H1 (cell line): ENCODE data around the gene EPHB3. TPM values are rescaled to one million over a fixed set of nuclear protein-coding genes. Genes with fewer than 3 reads are reported as not detected.
A peak's percentile ranks its signal among the peaks of the same experiment; 100 is the strongest.

Experiments used
- CTCF ChIA-PET: fragments of 300-600 bp; sonication (Branson Sonifier 250); formaldehyde crosslinking; loops from one replicate; lab custom pipeline; 2021; ENCODE audit not compliant: partially characterized antibody; lab: Charles Lee
- POLR2A ChIA-PET: fragments of 300-600 bp; sonication (Branson Sonifier 250); formaldehyde crosslinking; loops from one replicate; lab custom pipeline; 2021; ENCODE audit warnings: inconsistent platforms; ENCODE audit not compliant: partially characterized antibody; lab: Charles Lee
- DNase-seq, 2 experiments: peaks; one replicate each; pipeline versions ENCODE4 v3.0.0 to v3.0.0-alpha.2; 2010 to 2022; ENCODE audit warnings: low spot score in 2 of 2, low read depth in 1 of 2, mixed read lengths in 1 of 2
- FAIRE-seq: peaks from 2 replicates; lab custom pipeline; 2011; peaks lifted over from hg19 to GRCh38; lab: Jason Lieb, UNC
- H2AFZ ChIP-seq: 2 replicates; pipeline ENCODE4 v1.8.1; 2012; ENCODE audit warnings: low read length, inconsistent platforms
- H2AK5ac ChIP-seq: 2 replicates; pipeline ENCODE4 v1.6.1; 2013; ENCODE audit warnings: low read depth, low read length
- H2BK120ac ChIP-seq: replicated peaks from 2 replicates; pipeline ENCODE3; 2013; ENCODE audit warnings: low read depth, low read length, inconsistent platforms
- H2BK12ac ChIP-seq: 2 replicates; pipeline ENCODE4 v1.6.1; 2013; ENCODE audit warnings: low read depth, low read length
- H2BK15ac ChIP-seq: 2 replicates; pipeline ENCODE4 v1.6.1; 2013; ENCODE audit warnings: low read length
- H2BK20ac ChIP-seq: 2 replicates; pipeline ENCODE4 v1.6.1; 2013; ENCODE audit warnings: low read length
- H2BK5ac ChIP-seq: 2 replicates; pipeline ENCODE4 v1.6.1; 2013; ENCODE audit warnings: low read depth, low read length
- H3K14ac ChIP-seq: 2 replicates; pipeline ENCODE4 v1.6.1; 2013; ENCODE audit warnings: inconsistent platforms; ENCODE audit not compliant: insufficient read length
- H3K18ac ChIP-seq: 2 replicates; pipeline ENCODE4 v1.6.1; 2013; ENCODE audit warnings: low read length; ENCODE audit errors: extremely low read depth
- H3K23ac ChIP-seq: 2 replicates; pipeline ENCODE4 v1.6.1; 2013; ENCODE audit warnings: inconsistent platforms; ENCODE audit not compliant: insufficient read length
- H3K23me2 ChIP-seq: 2 replicates; pipeline ENCODE4 v1.6.1; 2013; ENCODE audit warnings: low read depth, low read length
- H3K27ac ChIP-seq: 2 replicates; pipeline ENCODE4 v1.6.1; 2011; ENCODE audit warnings: low read depth, low read length, inconsistent platforms
- H3K27me3 ChIP-seq, 4 experiments: replicated peaks in 1 of 4; 1 replicate in 1 of 4; 2 replicates in 3 of 4; pipeline versions ENCODE4 v1.6.1 to v1.8.1; 2011 to 2013; ENCODE audit warnings: low read length in 3 of 4, mild to moderate bottlenecking in 3 of 4, inconsistent platforms in 2 of 4, mixed read lengths in 2 of 4, moderate library complexity in 1 of 4; ENCODE audit not compliant: control insufficient read depth in 3 of 4, insufficient read depth in 3 of 4; ENCODE audit errors: extremely low read depth in 1 of 4
- H3K36me3 ChIP-seq, 4 experiments: 2 replicates each; pipeline versions ENCODE4 v1.6.1 to v1.8.1; 2011 to 2013; ENCODE audit warnings: mild to moderate bottlenecking in 4 of 4, low read length in 3 of 4, moderate library complexity in 2 of 4, control low read depth in 1 of 4, inconsistent platforms in 1 of 4; ENCODE audit not compliant: insufficient read depth in 4 of 4, control insufficient read depth in 2 of 4
- H3K4ac ChIP-seq: replicated peaks from 2 replicates; pipeline ENCODE3; 2013; ENCODE audit warnings: low read length, low read depth, mixed read lengths, inconsistent platforms; ENCODE audit not compliant: insufficient read length
- H3K4me1 ChIP-seq, 4 experiments: replicated peaks in 1 of 4; 1 replicate in 1 of 4; 2 replicates in 3 of 4; pipeline versions ENCODE4 v1.6.1 to v1.8.1; 2011 to 2013; ENCODE audit warnings: low read length in 3 of 4, inconsistent platforms in 2 of 4, mixed read lengths in 1 of 4; ENCODE audit not compliant: insufficient read depth in 4 of 4, control insufficient read depth in 3 of 4
- H3K4me2 ChIP-seq, 2 experiments: 2 replicates each; pipeline versions ENCODE4 v1.6.1 to v1.8.1; 2011 to 2013; ENCODE audit warnings: low read depth in 2 of 2, low read length in 2 of 2, control low read depth in 1 of 2, inconsistent platforms in 1 of 2, mild to moderate bottlenecking in 1 of 2; ENCODE audit not compliant: insufficient read depth in 1 of 2
- H3K4me3 ChIP-seq, 4 experiments: fragments of 200-600, 300-600 bp in 1 of 4; sonication (generic), shearing (Covaris generic), sonication (Bioruptor Twin) in 1 of 4; 2 replicates each; pipeline versions ENCODE4 v1.5.1 to v1.8.1; 2011 to 2016; ENCODE audit warnings: low read length in 4 of 4, low read depth in 3 of 4, control low read depth in 2 of 4, inconsistent platforms in 2 of 4, mild to moderate bottlenecking in 2 of 4, mixed read lengths in 1 of 4, moderate library complexity in 1 of 4; ENCODE audit not compliant: insufficient read depth in 2 of 4; ENCODE audit errors: extremely low read depth in 1 of 4
- H3K56ac ChIP-seq: replicated peaks from 2 replicates; pipeline ENCODE3; 2013; ENCODE audit warnings: low read depth, mild to moderate bottlenecking, mixed read lengths, low read length, inconsistent platforms; ENCODE audit not compliant: insufficient read length
- H3K79me1 ChIP-seq: 2 replicates; pipeline ENCODE4 v1.6.1; 2013; ENCODE audit warnings: low read depth, low read length, control low read depth
- H3K79me2 ChIP-seq, 2 experiments: 2 replicates each; pipeline versions ENCODE4 v1.6.1 to v1.8.1; 2012 to 2013; ENCODE audit warnings: low read length in 2 of 2, mild to moderate bottlenecking in 2 of 2, inconsistent platforms in 1 of 2; ENCODE audit not compliant: insufficient read depth in 2 of 2, control insufficient read depth in 1 of 2
- H3K9ac ChIP-seq, 4 experiments: replicated peaks in 1 of 4; 1 replicate in 1 of 4; 2 replicates in 3 of 4; pipeline versions ENCODE4 v1.6.1 to v1.8.1; 2011 to 2013; ENCODE audit warnings: low read depth in 3 of 4, low read length in 3 of 4, control low read depth in 2 of 4, mild to moderate bottlenecking in 2 of 4, moderate library complexity in 2 of 4, inconsistent platforms in 1 of 4; ENCODE audit errors: extremely low read depth in 1 of 4
- H3K9me3 ChIP-seq, 2 experiments: 2 replicates each; pipeline versions ENCODE4 v1.6.1 to v1.8.1; 2012 to 2013; ENCODE audit warnings: mild to moderate bottlenecking in 2 of 2, moderate library complexity in 2 of 2, control low read depth in 1 of 2, inconsistent platforms in 1 of 2, low read depth in 1 of 2, low read length in 1 of 2, mixed read lengths in 1 of 2; ENCODE audit not compliant: insufficient read depth in 2 of 2
- H4K20me1 ChIP-seq, 2 experiments: replicated peaks in 1 of 2; 2 replicates each; pipeline versions ENCODE3 to v1.8.1; 2011 to 2013; ENCODE audit warnings: inconsistent platforms in 2 of 2, low read length in 2 of 2, mild to moderate bottlenecking in 1 of 2; ENCODE audit not compliant: insufficient read depth in 2 of 2, control insufficient read depth in 1 of 2
- H4K5ac ChIP-seq: 2 replicates; pipeline ENCODE4 v1.6.1; 2013; ENCODE audit warnings: low read length, low read depth, mixed read lengths, inconsistent platforms; ENCODE audit not compliant: insufficient read length
- H4K8ac ChIP-seq: 2 replicates; pipeline ENCODE4 v1.8.0; 2013; ENCODE audit warnings: mild to moderate bottlenecking, moderate library complexity, low read length, inconsistent platforms; ENCODE audit not compliant: insufficient read depth; ENCODE audit errors: extremely low read depth
- H4K91ac ChIP-seq: replicated peaks from 2 replicates; pipeline ENCODE3; 2013; ENCODE audit warnings: low read length, mixed read lengths, inconsistent platforms; ENCODE audit not compliant: insufficient read length
- CBX5 ChIP-seq: fragments of 300-800, 300-1000 bp; sonication (generic); IDR thresholded peaks from 2 replicates; pipeline ENCODE4 v1.7.1; 2016; ENCODE audit warnings: antibody characterized with exemption, low read length, low read depth
- CHD1 ChIP-seq: IDR thresholded peaks from 2 replicates; pipeline ENCODE4 v1.6.1; 2012; ENCODE audit warnings: low read depth, low read length, improper control_type of control experiment
- CREB1 ChIP-seq: IDR thresholded peaks from 2 replicates; pipeline ENCODE4 v1.6.1; 2012; ENCODE audit warnings: inconsistent platforms
- GTF2F1 ChIP-seq: IDR thresholded peaks from 2 replicates; pipeline ENCODE4 v1.6.1; 2012; ENCODE audit warnings: low read depth, low read length, improper control_type of control experiment, borderline replicate concordance
- JUND ChIP-seq: IDR thresholded peaks from 2 replicates; pipeline ENCODE4 v1.6.1; 2011; ENCODE audit warnings: mild to moderate bottlenecking, improper control_type of control experiment, low read length
- KDM5A ChIP-seq: fragments of 200-600 bp; IDR thresholded peaks from 2 replicates; pipeline ENCODE4 v1.7.1; 2012; ENCODE audit warnings: mild to moderate bottlenecking, low read length, inconsistent platforms, mixed read lengths
- POLR2AphosphoS5 ChIP-seq: IDR thresholded peaks from 2 replicates; pipeline ENCODE4 v1.6.1; 2011; ENCODE audit warnings: low read depth, low read length
- SRF ChIP-seq: IDR thresholded peaks from 2 replicates; pipeline ENCODE4 v1.6.1; 2011; ENCODE audit warnings: mild to moderate bottlenecking, low read depth, low read length, moderate library complexity
- TBP ChIP-seq: IDR thresholded peaks from 2 replicates; pipeline ENCODE4 v1.6.1; 2011; ENCODE audit warnings: low read depth, low read length, improper control_type of control experiment
- TEAD4 ChIP-seq: IDR thresholded peaks from 2 replicates; pipeline ENCODE4 v1.6.1; 2012; ENCODE audit warnings: low read depth, low read length, inconsistent platforms, mixed read lengths
- WGBS, 2 experiments: shearing (Covaris generic) in 1 of 2; methylation state at CpG; one replicate each; pipeline versions ENCODE4 v1.1.6 to v1.1.7; 2013 to 2015; ENCODE audit warnings: low lambda C conversion rate in 2 of 2, mixed read lengths in 2 of 2, inconsistent platforms in 1 of 2, low coverage in 1 of 2, missing lambda C conversion rate in 1 of 2; ENCODE audit not compliant: insufficient replicate concordance in 2 of 2, insufficient coverage in 1 of 2, insufficient read length in 1 of 2; ENCODE audit errors: extremely low coverage in 1 of 2, missing lambda C conversion rate in 1 of 2; 5-methylcytosine and 5-hydroxymethylcytosine counted together
- polyA plus RNA-seq, 7 experiments: library from polyadenylated mRNA; depleted of rRNA in 3 of 7; stranded (reverse) in 5 of 7; unstranded in 2 of 7; fragments of >200 nt in 5 of 7; fragments of 200-250 nt in 2 of 7; gene quantifications; 1 replicate in 5 of 7; 2 replicates in 1 of 7; 4 replicates in 1 of 7; pipeline versions ENCODE4 v1.2.1 to v1.2.3, GENCODE V29; 2011 to 2013; ENCODE audit warnings: missing spikeins in 2 of 7, mixed read lengths in 2 of 7
- total RNA-seq: library from RNA; stranded (reverse); fragmentation: NEBNext Ultra II Directional; extraction: Animal tissue kit (Norgen Biotek cat#: 25700); gene quantifications from 2 replicates; pipeline ENCODE4 v1.2.1, GENCODE V29; 2021
- TF ChIP-seq, protein P1 (sequence below): IDR thresholded peaks from 2 replicates; pipeline ENCODE4 v1.6.1; 2011; ENCODE audit warnings: low read length, improper control_type of control experiment

EPHB3 gene
- total and polyA plus RNA-seq, 2 of the 8 experiments (the other 6 are each of a cell fraction or from before 2014, with no cell fraction given) = 0.41 to 0.91 TPM

DNA sequence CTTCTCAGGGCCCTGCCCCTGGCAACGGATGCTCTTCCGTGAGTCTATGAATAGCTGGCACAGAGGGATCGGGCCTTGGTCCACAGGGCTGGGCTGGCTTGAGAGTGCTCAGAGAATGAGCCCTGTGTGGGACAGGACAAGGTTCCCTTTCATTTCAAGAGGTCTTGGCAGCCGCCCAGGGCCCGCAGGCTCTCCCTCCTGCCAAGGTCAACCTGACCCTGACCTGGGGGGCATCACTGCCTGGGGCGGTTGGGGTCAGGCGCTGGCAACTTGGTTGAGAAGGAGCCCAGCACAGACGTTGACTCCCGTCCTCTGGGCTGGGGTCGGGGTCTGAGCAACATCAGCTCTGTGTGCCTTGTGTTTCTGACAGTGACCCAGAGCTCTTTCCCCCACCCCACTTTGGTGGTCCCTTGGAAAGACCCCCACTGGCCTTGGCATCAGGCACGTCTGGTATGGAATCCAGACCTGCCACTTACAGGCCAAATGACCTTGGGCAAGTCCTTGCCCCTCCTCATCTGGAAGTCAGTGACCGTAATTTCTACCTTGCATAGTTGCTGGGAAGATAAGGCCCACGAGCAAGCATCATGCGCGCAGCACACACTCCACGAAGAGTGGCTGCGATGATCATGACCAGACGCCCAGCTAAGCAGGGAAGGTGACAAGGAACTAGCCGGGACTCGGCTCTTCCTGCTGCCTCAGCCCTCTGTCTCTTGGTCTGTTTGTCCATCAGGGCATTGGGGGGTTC, 36.4 kb downstream of the EPHB3 start:
- Histone ChIP-seq H3K14ac (no peak overlapping the region), H4K8ac (no peak overlapping the region), H3K79me1 (no peaks in the 10 kb centered on the region), H3K27me3 (peaks cover 20 to 55% (median 48%) of the 10 kb centered on the region in 4 experiments), H3K18ac (no peak overlapping the region), H2BK15ac (0 out of 2 replicates have a peak overlapping the region, but pooled peaks have one; percentile 12), H3K27ac (no peak overlapping the region), H3K36me3 (no peaks in the 10 kb centered on the region), H2AFZ (no peak overlapping the region), H2AK5ac (peak overlapping the region; percentile 53; the same call in 1 of the 2 replicates), H3K9ac (no peak overlapping the region), H3K4me3 (no peak overlapping the region), H2BK120ac (no peak overlapping the region), H3K9me3 (no peaks in the 10 kb centered on the region), H3K56ac (no peak overlapping the region)
- CTCF ChIA-PET = interaction anchor here (1.1 to 2.6 kb wide), 6 partner anchors 12 to 211 kb away, joined by 3 to 10 read pairs (median 4); no protein-coding TSS in a partner anchor
- POLR2A ChIA-PET = interaction anchor here (1.9 kb wide), 1 partner anchor 15 kb away, joined by 7 read pairs; no protein-coding TSS in a partner anchor
- FAIRE-seq = no peak
- TF ChIP-seq SRF (no peak), POLR2AphosphoS5 (no peak), JUND (no peak), CBX5 (no peak), TEAD4 (no peak), CREB1 (no peak), CHD1 (no peak), TBP (no peak), KDM5A (no peak), GTF2F1 (no peak)
- TF ChIP-seq, protein P1, sequence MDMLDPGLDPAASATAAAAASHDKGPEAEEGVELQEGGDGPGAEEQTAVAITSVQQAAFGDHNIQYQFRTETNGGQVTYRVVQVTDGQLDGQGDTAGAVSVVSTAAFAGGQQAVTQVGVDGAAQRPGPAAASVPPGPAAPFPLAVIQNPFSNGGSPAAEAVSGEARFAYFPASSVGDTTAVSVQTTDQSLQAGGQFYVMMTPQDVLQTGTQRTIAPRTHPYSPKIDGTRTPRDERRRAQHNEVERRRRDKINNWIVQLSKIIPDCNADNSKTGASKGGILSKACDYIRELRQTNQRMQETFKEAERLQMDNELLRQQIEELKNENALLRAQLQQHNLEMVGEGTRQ = no peak
- TF ChIP-seq, all 59 proteins: peak for 0
- 85% methylated on average over 18 of the region's 20 CpGs; no CpG with 5 or more reads in 1 of the 2 experiments for WGBS, 2 experiments
- no peak overlapping the region for H3K4me2 ChIP-seq
- peaks cover 4% of the 10 kb centered on the region; the same call in 1 of the 2 replicates for H3K23me2 ChIP-seq
- H4K5ac ChIP-seq = no peak overlapping the region
- DNase-seq = no peak
- no peak overlapping the region for H4K91ac ChIP-seq
- no peak overlapping the region for H2BK5ac ChIP-seq
- no peak overlapping the region for H2BK20ac ChIP-seq
- H3K4ac ChIP-seq = no peak overlapping the region
- peak overlapping the region; percentile 68; the same call in 1 of the 2 replicates for H2BK12ac ChIP-seq
- H4K20me1 ChIP-seq = peaks cover 2 to 4% of the 10 kb centered on the region in 2 experiments
- no peaks in the 10 kb centered on the region for H3K79me2 ChIP-seq
- peaks cover 4 to 36% (median 15%) of the 10 kb centered on the region in 4 experiments for H3K4me1 ChIP-seq
- H3K23ac ChIP-seq = no peak overlapping the region
